Keratinocyte (primary cell): ENCODE data around the gene SELENOP.

Experiments
- CTCF ChIP-seq, 3 experiments: IDR thresholded peaks in 1 of 3; conservative IDR thresholded peaks in 1 of 3; optimal IDR thresholded peaks in 1 of 3; 2 replicates in 2 of 3; 3 replicates in 1 of 3; pipeline versions ENCODE3 to v1.5.1; 2011; ENCODE audit warnings: low read length in 3 of 3, mild to moderate bottlenecking in 3 of 3, moderate library complexity in 2 of 3, control low read depth in 1 of 3, inconsistent platforms in 1 of 3; ENCODE audit not compliant: insufficient read depth in 2 of 3; ENCODE audit errors: extremely low read depth in 1 of 3
- EZH2 ChIP-seq: IDR thresholded peaks from one replicate; pipeline ENCODE4 v1.6.1; 2012; ENCODE audit warnings: inconsistent platforms, mild to moderate bottlenecking, low read length, moderate library complexity

GRCh38 chr5:42830924-42831323, 19.2 kb upstream of the SELENOP start:
- TF ChIP-seq EZH2: no peak
- TF ChIP-seq CTCF (optimal IDR thresholded peaks at IDR 0.05 in 1 of 3, IDR thresholded peaks at IDR 0.05 in 1 of 3, conservative IDR thresholded peaks at IDR 0.05 in 1 of 3; ENCODE audit: extremely low read depth in 1 of 3, insufficient read depth in 2 of 3, low read length in 3 of 3): no peak
